Urothelium cell line (cell line): Measurements from ENCODE around the gene C2orf66.
A peak's percentile ranks its signal among the peaks of the same experiment; 100 is the strongest.

Experiments
- DNase-seq: peaks from one replicate; pipeline ENCODE4 v3.0.0; 2011; ENCODE audit warnings: low spot score, mixed read lengths
- FAIRE-seq: peaks from 2 replicates; lab custom pipeline; 2011; peaks lifted over from hg19 to GRCh38; lab: Jason Lieb, UNC

The C2orf66 gene

GRCh38 chr2:196809260-196809659, at the start of gene C2orf66:
C2orf66 (minus strand) TSS chr2:196809355; CDS start chr2:196809336, 19 bp downstream.
- no peak for FAIRE-seq

GRCh38 chr2:196854629-196855028, 45.5 kb upstream of the C2orf66 start:
- DNase-seq (no peak), FAIRE-seq (no peak)

More at GRCh38 chr2:196809260-196809659, at the start of gene C2orf66:
- no peak for DNase-seq

- FAIRE-seq = no peak
- DNase-seq = no peak
Measured at GRCh38 chr2:196853301-196854087, 44.3 kb upstream of the C2orf66 start.

GRCh38 chr2:196851088-196851487, 41.9 kb upstream of the C2orf66 start:
- FAIRE-seq (no peak), DNase-seq (no peak)

GRCh38 chr2:196849895-196850294, 40.7 kb upstream of the C2orf66 start:
- peak; percentile 18 for DNase-seq

GRCh38 chr2:196846295-196846694, 37.1 kb upstream of the C2orf66 start:
- no peak for FAIRE-seq
- no peak for DNase-seq

More at GRCh38 chr2:196849895-196850294, 40.7 kb upstream of the C2orf66 start:
- FAIRE-seq = no peak

GRCh38 chr2:196845371-196845770, 36.2 kb upstream of the C2orf66 start:
- no peak for DNase-seq
- FAIRE-seq = no peak

GRCh38 chr2:196840171-196840570, 31.0 kb upstream of the C2orf66 start:
- no peak for DNase-seq
- FAIRE-seq = no peak

GRCh38 chr2:196839574-196839973, 30.4 kb upstream of the C2orf66 start:
- no peak for FAIRE-seq
- no peak for DNase-seq

GRCh38 chr2:196836440-196836839, 27.3 kb upstream of the C2orf66 start:
- FAIRE-seq (no peak), DNase-seq (no peak)

GRCh38 chr2:196830701-196831100, 21.5 kb upstream of the C2orf66 start:
- FAIRE-seq (no peak), DNase-seq (no peak)

- DNase-seq (no peak), FAIRE-seq (no peak)
Measured at GRCh38 chr2:196827356-196827755, 18.2 kb upstream of the C2orf66 start.

GRCh38 chr2:196823750-196824522, 14.8 kb upstream of the C2orf66 start:
- FAIRE-seq (no peak), DNase-seq (no peak)

GRCh38 chr2:196821195-196821594, 12.0 kb upstream of the C2orf66 start:
- DNase-seq (no peak), FAIRE-seq (no peak)

- no peak for FAIRE-seq
- no peak for DNase-seq
Measured at GRCh38 chr2:196808083-196808665, 981 bp downstream of the C2orf66 start.

GRCh38 chr2:196804381-196804780, 4.8 kb downstream of the C2orf66 start:
- DNase-seq = no peak
- no peak for FAIRE-seq

GRCh38 chr2:196802401-196802800, 6.8 kb downstream of the C2orf66 start:
- FAIRE-seq = no peak
- no peak for DNase-seq

GRCh38 chr2:196801674-196802261, 7.4 kb downstream of the C2orf66 start:
- FAIRE-seq = no peak
- DNase-seq = no peak

GRCh38 chr2:196798980-196799379, 10.2 kb downstream of the C2orf66 start:
- FAIRE-seq = no peak
- no peak for DNase-seq

- DNase-seq (no peak), FAIRE-seq (no peak)
Measured at GRCh38 chr2:196792865-196793264, 16.3 kb downstream of the C2orf66 start.

GRCh38 chr2:196783431-196784094, 25.6 kb downstream of the C2orf66 start:
- no peak for FAIRE-seq

More at GRCh38 chr2:196783431-196784094, 25.6 kb downstream of the C2orf66 start:
- DNase-seq = no peak
